Heart left ventricle (tissue), 16 donors: ENCODE measurements around the gene KCNMB2. TPM values are rescaled to one million over a fixed set of nuclear protein-coding genes. Genes with fewer than 3 reads are reported as not detected.

Experiments used
- ATAC-seq, 4 donors: fragments of 200-7000 bp; cut with Tn5 transposase; one replicate each; pipeline ENCODE4 v1.9.1; 2020 to 2022; ENCODE audit warnings: moderate library complexity in 4 of 4, mild to moderate bottlenecking in 3 of 4, moderate number of reproducible peaks in 1 of 4
- DNase-seq, 5 donors: peaks; one replicate each; pipeline ENCODE4 v3.0.0-alpha.2; 2020
- H3K27ac ChIP-seq, 12 donors: fragments of 200-600 bp; sonication (generic) in 4 of 12; one replicate each; pipeline versions ENCODE4 v1.5.0 to v1.8.0; 2016 to 2022; ENCODE audit warnings: mild to moderate bottlenecking in 2 of 12
- H3K27me3 ChIP-seq, 9 donors: fragments of 200-600 bp; sonication (generic) in 2 of 9; one replicate each; pipeline versions ENCODE4 v1.5.1 to v1.8.0; 2016 to 2022; ENCODE audit warnings: mild to moderate bottlenecking in 3 of 9
- H3K36me3 ChIP-seq, 9 donors: fragments of 200-600 bp; sonication (generic) in 2 of 9; one replicate each; pipeline versions ENCODE4 v1.5.0 to v1.8.0; 2018 to 2022; ENCODE audit warnings: mild to moderate bottlenecking in 2 of 9
- H3K4me1 ChIP-seq, 12 donors: fragments of 200-600 bp; sonication (generic) in 4 of 12; one replicate each; pipeline versions ENCODE4 v1.5.0 to v1.8.0; 2016 to 2022; ENCODE audit warnings: mild to moderate bottlenecking in 3 of 12
- H3K4me3 ChIP-seq, 12 donors: fragments of 200-600 bp; sonication (generic) in 4 of 12; one replicate each; pipeline versions ENCODE4 v1.5.0 to v1.8.0; 2017 to 2022; ENCODE audit warnings: mild to moderate bottlenecking in 9 of 12, moderate library complexity in 4 of 12
- H3K9me3 ChIP-seq, 12 donors: fragments of 200-600 bp; sonication (generic) in 4 of 12; one replicate each; pipeline versions ENCODE4 v1.5.0 to v1.8.0; 2016 to 2022; ENCODE audit warnings: mild to moderate bottlenecking in 1 of 12
- POLR2A ChIP-seq, 2 donors: fragments of 450-650 bp; IDR thresholded peaks; one replicate each; pipeline ENCODE4 v1.6.1; 2017; ENCODE audit warnings: antibody characterized with exemption in 2 of 2, mild to moderate bottlenecking in 2 of 2, moderate library complexity in 2 of 2
- WGBS, 4 donors: extraction: QIAGEN DNeasy Blood & Tissue Kit in 2 of 4; methylation state at CpG; one replicate each; pipeline versions ENCODE4 v1.1.5 to v1.1.7; 2013 to 2018; 5-methylcytosine and 5-hydroxymethylcytosine counted together
- intact Hi-C, 10 donors: fragments of 100-400 bp; cut with DNase I; formaldehyde crosslinking; loops; one replicate each; pipeline versions ENCODE4 v1.11.1 to v1.14.2; 2022
- polyA plus RNA-seq, 2 donors: library from polyadenylated mRNA; stranded (reverse); fragments of 200-250 nt; gene quantifications; one replicate each; pipeline ENCODE4 v1.2.3, GENCODE V29; 2013
- total RNA-seq, 9 donors: library from RNA; depleted of rRNA in 2 of 9; stranded (reverse); fragments of >200 nt in 2 of 9; fragmentation: NEBNext Ultra II Directional in 3 of 9; extraction: Animal tissue kit (Norgen Biotek cat#: 25700) in 3 of 9; gene quantifications; one replicate each; pipeline versions ENCODE4 v1.1.0 to v1.2.4, GENCODE V29; 2016 to 2023
- TF ChIP-seq, protein P1 (sequence below), 12 donors: fragments of 200-600 bp; sonication (generic) in 4 of 12; IDR thresholded peaks; one replicate each; pipeline versions ENCODE4 v1.5.0 to v1.8.0; 2018 to 2022; ENCODE audit warnings: antibody characterized with exemption in 12 of 12, mild to moderate bottlenecking in 5 of 12
- donor health status: ischemic (EF 13 %, LVEDD 7.1; RV severe dilation, severe dysfunction).
- donor health status: healthy with polysubstance abuse.
- donor health status: DM: no; HTN: yes; CAD: no.
- donor health status: DM: no; HTN: no; CAD: no.
- donor health status: ischemic (EF 25% LVEDD 6.9; RV normal size, moderate dysfunction).
- donor health status: ischemic (EF 25% LVEDD 5.7; RV mildly dilated, moderate dysfunction).
- donor health status: healthy.
- donor health status: DM: yes; HTN: yes; CAD: no.
- donor health status: ischemic (EF 35%, LVEDD 5.7; RV mildly dilated, moderate dysfunction).
- donor health status: nonischemic (EF 11% LVEDD 7.7; RV severe dilation, severe dysfunction).
- donor health status: DM: yes; HTN: yes; CAD: no.
- donor health status: PGD.
- donor health status: ischemic (EF 29% LVEDD 5.4; RV normal size, mild dysfunction).
- donor health status: nonischemic (EF 23%, LVEDD 6.1; RV moderate dilation, normal function).

Gene KCNMB2
- total and polyA plus RNA-seq, 11 donors: 0.37 to 5.7 (median 2.0) TPM; not detected in 1

DNA sequence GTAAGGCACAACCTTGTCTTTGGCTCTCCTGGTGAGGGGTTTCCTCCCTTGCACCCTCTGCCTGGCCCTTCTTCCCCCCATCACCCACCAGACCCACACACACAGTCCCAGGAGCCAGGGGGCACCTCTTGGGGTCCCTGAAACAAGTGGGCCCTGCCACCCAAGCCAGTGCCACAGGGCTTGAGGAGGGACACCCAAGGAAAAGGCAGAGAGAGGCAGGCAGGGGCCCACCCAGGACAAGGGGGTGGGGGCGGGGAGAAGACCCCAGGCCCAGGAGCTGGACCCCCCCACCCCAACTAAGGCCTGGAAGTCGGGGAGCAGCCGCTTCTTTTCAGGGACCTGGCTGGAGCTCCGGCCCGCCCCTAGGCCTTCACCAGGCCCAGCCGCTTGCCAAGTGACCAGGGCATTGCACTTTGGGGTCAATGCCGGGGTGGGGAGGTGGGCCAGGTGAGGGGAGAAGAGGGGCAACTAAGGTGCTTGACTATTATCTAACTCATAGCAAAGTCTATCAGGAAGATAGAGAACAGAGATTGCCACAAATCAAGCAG lies 88.9 kb downstream of the KCNMB2 start:
- Histone ChIP-seq H3K4me1 (peaks cover 0 to 5% (median 0%) of the 10 kb centered on the region in 12 donors), H3K9me3 (no peaks in the 10 kb centered on the region), H3K27ac (no peak overlapping the region), H3K36me3 (no peaks in the 10 kb centered on the region), H3K27me3 (no peaks in the 10 kb centered on the region), H3K4me3 (no peak overlapping the region)
- intact Hi-C loops: no loop called here
- ATAC-seq (peak in 2 of 4 donors; percentile 25), DNase-seq (no peak)
- WGBS, 4 donors: 85 to 96% (median 96%) methylated on average over 7 of the region's 7 CpGs
- TF ChIP-seq, protein P1, sequence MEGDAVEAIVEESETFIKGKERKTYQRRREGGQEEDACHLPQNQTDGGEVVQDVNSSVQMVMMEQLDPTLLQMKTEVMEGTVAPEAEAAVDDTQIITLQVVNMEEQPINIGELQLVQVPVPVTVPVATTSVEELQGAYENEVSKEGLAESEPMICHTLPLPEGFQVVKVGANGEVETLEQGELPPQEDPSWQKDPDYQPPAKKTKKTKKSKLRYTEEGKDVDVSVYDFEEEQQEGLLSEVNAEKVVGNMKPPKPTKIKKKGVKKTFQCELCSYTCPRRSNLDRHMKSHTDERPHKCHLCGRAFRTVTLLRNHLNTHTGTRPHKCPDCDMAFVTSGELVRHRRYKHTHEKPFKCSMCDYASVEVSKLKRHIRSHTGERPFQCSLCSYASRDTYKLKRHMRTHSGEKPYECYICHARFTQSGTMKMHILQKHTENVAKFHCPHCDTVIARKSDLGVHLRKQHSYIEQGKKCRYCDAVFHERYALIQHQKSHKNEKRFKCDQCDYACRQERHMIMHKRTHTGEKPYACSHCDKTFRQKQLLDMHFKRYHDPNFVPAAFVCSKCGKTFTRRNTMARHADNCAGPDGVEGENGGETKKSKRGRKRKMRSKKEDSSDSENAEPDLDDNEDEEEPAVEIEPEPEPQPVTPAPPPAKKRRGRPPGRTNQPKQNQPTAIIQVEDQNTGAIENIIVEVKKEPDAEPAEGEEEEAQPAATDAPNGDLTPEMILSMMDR (IDR thresholded peaks at IDR 0.05): no peak
- no peak for TF ChIP-seq POLR2A (IDR thresholded peaks at IDR 0.05)

DNA sequence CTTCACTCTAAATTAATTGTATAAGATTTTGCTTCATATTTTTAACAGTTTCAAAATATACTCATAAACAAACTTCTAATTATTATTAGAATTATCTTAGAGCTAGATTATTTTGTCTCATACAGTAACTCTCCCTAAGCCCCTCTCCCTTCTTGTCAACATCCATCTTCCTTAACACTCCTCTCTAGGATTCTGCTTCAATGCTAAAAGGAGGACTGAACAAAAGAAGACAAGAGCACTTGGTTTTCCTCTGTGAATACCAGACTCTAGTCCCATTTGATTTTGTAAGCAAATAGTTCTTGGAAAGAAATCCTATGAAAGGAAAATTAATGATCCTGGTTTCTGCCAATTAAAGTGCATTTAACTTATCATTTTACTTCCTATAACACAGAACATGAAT lies 91.8 kb downstream of the KCNMB2 start:
- H3K4me3 ChIP-seq: no peak overlapping the region

DNA sequence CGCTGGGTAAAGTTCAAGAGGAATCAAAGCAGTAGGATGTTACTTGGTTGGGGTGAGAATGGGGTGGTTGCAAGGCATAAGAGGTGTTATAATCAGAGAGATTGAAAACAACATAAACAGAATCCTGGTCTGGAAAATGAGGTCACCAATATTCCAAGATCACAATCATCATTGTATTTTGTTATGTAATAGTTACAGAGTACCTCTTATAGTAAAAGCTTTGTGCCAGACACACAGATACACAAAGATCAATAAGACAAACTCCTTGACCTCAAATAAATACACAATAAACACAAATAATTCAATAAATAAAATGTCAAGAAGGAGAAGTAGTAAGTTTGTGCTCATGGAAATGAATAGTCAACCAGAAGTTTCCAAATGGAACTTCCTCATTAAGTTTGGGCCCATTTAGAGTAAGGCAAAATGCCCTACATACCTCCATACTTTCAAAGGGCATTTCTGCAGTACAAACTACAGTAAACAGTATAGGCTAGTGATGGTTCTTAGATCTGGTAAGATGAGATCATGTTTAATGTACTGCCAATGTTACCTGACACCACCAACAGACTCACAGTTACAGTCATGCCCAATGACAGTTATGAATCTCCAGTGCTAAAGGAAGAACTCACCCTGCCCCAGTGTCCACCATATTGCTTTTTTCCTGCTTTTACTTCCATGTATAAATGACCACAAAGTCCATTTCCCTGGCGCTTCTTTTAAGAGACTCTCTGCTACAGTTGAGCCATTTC lies 93.4 kb downstream of the KCNMB2 start:
- DNase-seq (no peak), ATAC-seq (no peak)
- intact Hi-C loops: no loop called here
- Histone ChIP-seq H3K27me3 (no peaks in the 10 kb centered on the region), H3K4me3 (no peak overlapping the region), H3K27ac (no peak overlapping the region), H3K36me3 (no peaks in the 10 kb centered on the region), H3K9me3 (no peaks in the 10 kb centered on the region), H3K4me1 (no peaks in the 10 kb centered on the region)
- WGBS, 4 donors: 93 to 98% (median 95%) methylated on average over 2 of the region's 2 CpGs
- TF ChIP-seq, protein P1 (IDR thresholded peaks at IDR 0.05): no peak
- no peak for TF ChIP-seq POLR2A (IDR thresholded peaks at IDR 0.05)

More for the DNA sequence above, 91.8 kb downstream of the KCNMB2 start:
- no peak overlapping the region for H3K27ac ChIP-seq
- no peaks in the 10 kb centered on the region for H3K27me3 ChIP-seq
- no peaks in the 10 kb centered on the region for H3K36me3 ChIP-seq
- peaks cover 0 to 5% (median 0%) of the 10 kb centered on the region in 12 donors for H3K4me1 ChIP-seq
- ATAC-seq (no peak), DNase-seq (no peak)
- intact Hi-C loops: no loop called here
- no peak for TF ChIP-seq POLR2A (IDR thresholded peaks at IDR 0.05)
- TF ChIP-seq, protein P1 (IDR thresholded peaks at IDR 0.05): no peak
- no peaks in the 10 kb centered on the region for H3K9me3 ChIP-seq

DNA sequence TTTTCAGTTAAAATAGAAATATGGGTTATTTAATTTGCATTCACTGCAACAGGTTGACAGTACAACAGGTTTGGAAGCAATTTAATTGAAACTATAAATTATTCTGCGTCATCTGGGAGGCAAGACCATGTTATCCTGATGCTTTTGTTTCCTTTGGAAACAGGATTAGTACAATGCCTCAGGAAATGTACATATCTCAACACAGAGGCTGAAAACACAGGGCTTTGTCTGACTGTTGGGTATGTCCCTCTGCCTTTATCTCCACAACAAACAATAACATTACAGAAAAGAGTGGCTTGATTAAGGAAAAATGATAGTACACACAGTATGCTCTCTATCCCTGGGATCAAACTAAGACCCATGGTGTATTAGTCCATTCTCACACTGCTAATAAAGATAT lies 95.7 kb downstream of the KCNMB2 start:
- no peaks in the 10 kb centered on the region for H3K27me3 ChIP-seq
- DNase-seq (no peak), ATAC-seq (no peak)
- no peaks in the 10 kb centered on the region for H3K36me3 ChIP-seq
- 63 to 79% (median 70%) methylated on average over 1 of the region's 1 CpG for WGBS, 4 donors
- H3K27ac ChIP-seq: no peak overlapping the region
- intact Hi-C loops: no loop called here
- H3K4me3 ChIP-seq: no peak overlapping the region
- H3K4me1 ChIP-seq: no peaks in the 10 kb centered on the region
- no peak for TF ChIP-seq POLR2A (IDR thresholded peaks at IDR 0.05)
- TF ChIP-seq, protein P1 (IDR thresholded peaks at IDR 0.05): no peak
- H3K9me3 ChIP-seq: no peaks in the 10 kb centered on the region
